IMR-90 (cell line): ENCODE results near the gene CNKSR2. TPM values are rescaled to one million over a fixed set of nuclear protein-coding genes. Genes with fewer than 3 reads are reported as not detected.

ENCODE experiments used
- ATAC-seq: fragments of 200-7000 bp; cut with Tn5 transposase; 2 replicates; pipeline ENCODE4 v1.9.1; 2020; ENCODE audit warnings: low read depth, mild to moderate bottlenecking, moderate library complexity
- BruUV-seq: library from RNA; stranded (reverse); fragments of 400-500 nt; replicated peaks from 2 replicates; lab custom pipeline; 2021; lab: Mats Ljungman, UMichigan
- CTCF ChIA-PET: fragments of 300-600 bp; formaldehyde crosslinking; extraction: SDS; loops from one replicate; lab custom pipeline; 2021; ENCODE audit warnings: antibody characterized with exemption; lab: Yijun Ruan, JAX
- POLR2A ChIA-PET: fragments of 300-600 bp; sonication (Branson Sonifier 250); formaldehyde crosslinking; loops from one replicate; lab custom pipeline; 2022; ENCODE audit warnings: antibody characterized with exemption; ENCODE audit not compliant: unreplicated experiment; lab: Charles Lee
- DNase-seq: peaks from one replicate; pipeline ENCODE4 v3.0.0; 2013
- H2AFZ ChIP-seq: replicated peaks from 2 replicates; pipeline ENCODE3; 2013; ENCODE audit warnings: low read length, mild to moderate bottlenecking; ENCODE audit not compliant: poor library complexity
- H2AK5ac ChIP-seq: 2 replicates; pipeline ENCODE4 v1.6.1; 2013; ENCODE audit warnings: low read depth, low read length, inconsistent platforms
- H2AK9ac ChIP-seq: replicated peaks from 2 replicates; pipeline ENCODE3; 2013; ENCODE audit warnings: mild to moderate bottlenecking, low read depth, low read length, moderate library complexity; ENCODE audit not compliant: poor library complexity
- H2BK120ac ChIP-seq: 2 replicates; pipeline ENCODE4 v1.6.1; 2013; ENCODE audit warnings: low read depth, low read length, inconsistent platforms
- H2BK15ac ChIP-seq: 3 replicates; pipeline ENCODE4 v1.6.1; 2013; ENCODE audit warnings: low read depth, low read length, inconsistent platforms
- H2BK20ac ChIP-seq: 2 replicates; pipeline ENCODE4 v1.6.1; 2013; ENCODE audit warnings: low read depth, mild to moderate bottlenecking, inconsistent platforms, low read length, moderate library complexity
- H2BK5ac ChIP-seq: 2 replicates; pipeline ENCODE4 v1.6.1; 2013; ENCODE audit warnings: mild to moderate bottlenecking, low read depth, low read length, inconsistent platforms; ENCODE audit not compliant: poor library complexity, severe bottlenecking
- H3K14ac ChIP-seq: replicated peaks from 2 replicates; pipeline ENCODE4 v1.6.1; 2013; ENCODE audit warnings: low read depth, low read length, inconsistent platforms
- H3K18ac ChIP-seq: 2 replicates; pipeline ENCODE4 v1.6.1; 2013; ENCODE audit warnings: low read depth, low read length, control low read depth
- H3K23ac ChIP-seq: 2 replicates; pipeline ENCODE4 v1.6.1; 2013; ENCODE audit warnings: low read depth, low read length, inconsistent platforms
- H3K27ac ChIP-seq: 2 replicates; pipeline ENCODE4 v1.5.1; 2013; ENCODE audit warnings: mild to moderate bottlenecking, control low read depth, low read length; ENCODE audit not compliant: insufficient read depth
- H3K27me3 ChIP-seq: 2 replicates; pipeline ENCODE4 v1.6.1; 2013; ENCODE audit warnings: low read length; ENCODE audit not compliant: control insufficient read depth, insufficient read depth
- H3K36me3 ChIP-seq: 2 replicates; pipeline ENCODE4 v1.6.1; 2013; ENCODE audit warnings: low read length, mixed read lengths; ENCODE audit not compliant: control insufficient read depth, insufficient read depth
- H3K4ac ChIP-seq: 2 replicates; pipeline ENCODE4 v1.6.1; 2013; ENCODE audit warnings: low read depth, low read length, inconsistent platforms
- H3K4me1 ChIP-seq: 2 replicates; pipeline ENCODE4 v1.6.1; 2013; ENCODE audit warnings: low read length, mixed read lengths; ENCODE audit not compliant: control insufficient read depth, insufficient read depth
- H3K4me2 ChIP-seq: 2 replicates; pipeline ENCODE4 v1.6.1; 2013; ENCODE audit warnings: low read depth, mild to moderate bottlenecking, control low read depth, low read length, moderate library complexity
- H3K4me3 ChIP-seq: 2 replicates; pipeline ENCODE4 v1.5.1; 2013; ENCODE audit warnings: low read depth, mild to moderate bottlenecking, control low read depth, low read length, moderate library complexity; ENCODE audit not compliant: insufficient read depth
- H3K56ac ChIP-seq: 2 replicates; pipeline ENCODE4 v1.6.1; 2013; ENCODE audit warnings: low read length, inconsistent platforms; ENCODE audit not compliant: insufficient read depth; ENCODE audit errors: extremely low read depth
- H3K79me1 ChIP-seq, 2 experiments: 2 replicates each; pipeline ENCODE4 v1.6.1; 2013; ENCODE audit warnings: low read length in 2 of 2, inconsistent platforms in 1 of 2, low read depth in 1 of 2
- H3K9ac ChIP-seq: 2 replicates; pipeline ENCODE4 v1.6.1; 2013; ENCODE audit warnings: low read depth, low read length, control low read depth
- H3K9me1 ChIP-seq: 2 replicates; pipeline ENCODE4 v1.6.1; 2013; ENCODE audit warnings: low read length, inconsistent platforms; ENCODE audit not compliant: insufficient read depth
- H3K9me3 ChIP-seq: 2 replicates; pipeline ENCODE4 v1.6.1; 2013; ENCODE audit warnings: low read length; ENCODE audit not compliant: control insufficient read depth, insufficient read depth
- H4K20me1 ChIP-seq: 2 replicates; pipeline ENCODE4 v1.6.1; 2013; ENCODE audit warnings: low read length, inconsistent platforms; ENCODE audit not compliant: insufficient read depth
- H4K5ac ChIP-seq: 2 replicates; pipeline ENCODE4 v1.6.1; 2013; ENCODE audit warnings: mild to moderate bottlenecking, low read depth, low read length, control low read depth
- H4K8ac ChIP-seq, 2 experiments: 2 replicates each; pipeline ENCODE4 v1.6.1; 2013; ENCODE audit warnings: low read depth in 2 of 2, low read length in 2 of 2, control low read depth in 1 of 2, inconsistent platforms in 1 of 2
- H4K91ac ChIP-seq: 2 replicates; pipeline ENCODE4 v1.6.1; 2013; ENCODE audit warnings: low read depth, low read length, inconsistent platforms; ENCODE audit not compliant: insufficient read depth
- BHLHE40 ChIP-seq: fragments of 150-350 bp; IDR thresholded peaks from 2 replicates; pipeline ENCODE4 v1.6.1; 2016; ENCODE audit warnings: mild to moderate bottlenecking, low read depth, low read length
- CEBPB ChIP-seq: IDR thresholded peaks from 2 replicates; pipeline ENCODE4 v1.6.1; 2012; ENCODE audit warnings: low read depth, low read length, improper control_type of control experiment
- CHD1 ChIP-seq: IDR thresholded peaks from 2 replicates; pipeline ENCODE4 v1.6.1; 2012; ENCODE audit warnings: low read depth, low read length, improper control_type of control experiment
- FOS ChIP-seq: fragments of 150-350 bp; IDR thresholded peaks from 2 replicates; pipeline ENCODE4 v1.6.1; 2016; ENCODE audit warnings: low read depth, low read length
- MAFK ChIP-seq: IDR thresholded peaks from 2 replicates; pipeline ENCODE4 v1.6.1; 2012; ENCODE audit warnings: low read depth, low read length, improper control_type of control experiment
- MAZ ChIP-seq: IDR thresholded peaks from 2 replicates; pipeline ENCODE4 v1.6.1; 2012; ENCODE audit warnings: low read depth, mild to moderate bottlenecking, low read length, improper control_type of control experiment, moderate library complexity, borderline replicate concordance
- MXI1 ChIP-seq: IDR thresholded peaks from 2 replicates; pipeline ENCODE4 v1.6.1; 2012; ENCODE audit warnings: low read depth, mild to moderate bottlenecking, low read length, moderate library complexity, borderline replicate concordance
- NFE2L2 ChIP-seq: fragments of 150-350 bp; IDR thresholded peaks from 2 replicates; pipeline ENCODE4 v1.6.1; 2016; ENCODE audit warnings: low read depth, mild to moderate bottlenecking, low read length
- POLR2A ChIP-seq: IDR thresholded peaks from 2 replicates; pipeline ENCODE4 v1.6.1; 2012; ENCODE audit warnings: mild to moderate bottlenecking, low read depth, low read length
- RAD21 ChIP-seq: IDR thresholded peaks from 2 replicates; pipeline ENCODE4 v1.6.1; 2012; ENCODE audit warnings: low read length, improper control_type of control experiment
- RCOR1 ChIP-seq: IDR thresholded peaks from 2 replicates; pipeline ENCODE4 v1.6.1; 2012; ENCODE audit warnings: mild to moderate bottlenecking, low read length, improper control_type of control experiment; ENCODE audit not compliant: insufficient replicate concordance
- RFX5 ChIP-seq: IDR thresholded peaks from 2 replicates; pipeline ENCODE4 v1.8.0; 2012; ENCODE audit warnings: low read depth, mild to moderate bottlenecking, low read length, moderate library complexity
- SMC3 ChIP-seq: fragments of 150-350 bp; IDR thresholded peaks from 2 replicates; pipeline ENCODE4 v1.6.1; 2016; ENCODE audit warnings: low read depth, mild to moderate bottlenecking, antibody characterized with exemption, low read length, moderate library complexity
- USF2 ChIP-seq: fragments of 150-350 bp; IDR thresholded peaks from 2 replicates; pipeline ENCODE4 v1.6.1; 2017; ENCODE audit warnings: mild to moderate bottlenecking, antibody characterized with exemption, low read length, low read depth
- WGBS, 2 experiments: methylation state at CpG; one replicate each; pipeline versions ENCODE4 v1.1.5 to v1.1.7; 2013; ENCODE audit warnings: missing lambda C conversion rate in 2 of 2; ENCODE audit not compliant: insufficient read length in 1 of 2; ENCODE audit errors: extremely low coverage in 2 of 2; 5-methylcytosine and 5-hydroxymethylcytosine counted together
- dilution Hi-C: fragments of 300-500 bp; cut with HindIII; formaldehyde crosslinking; loops from one replicate; pipeline ENCODE4 v1.14.3; 2018; ENCODE audit warnings: low sequenced_read_pairs; ENCODE audit not compliant: unreplicated experiment
- in situ Hi-C: fragments of 300-500 bp; cut with MboI; formaldehyde crosslinking; loops from 3 replicates; pipeline ENCODE4 v1.14.3; 2019; ENCODE audit warnings: low sequenced_read_pairs, inconsistent platforms, mixed read lengths
- intact Hi-C: fragments of 100-400 bp; cut with micrococcal nuclease; formaldehyde crosslinking; loops from 2 replicates; pipeline ENCODE4 v1.10.0; 2022
- polyA plus RNA-seq, 3 experiments: library from polyadenylated mRNA; depleted of rRNA; stranded (reverse); fragments of >200 nt; gene quantifications; 2 replicates each; pipeline ENCODE4 v1.2.3, GENCODE V29; 2012; ENCODE audit warnings: low replicate concordance in 1 of 3
- total RNA-seq: library from RNA; depleted of rRNA; stranded (reverse); fragments of >200 nt; gene quantifications from 2 replicates; pipeline ENCODE4 v1.2.3, GENCODE V29; 2012
- TF ChIP-seq, protein P1 (sequence below): fragments of 150-350 bp; IDR thresholded peaks from 2 replicates; pipeline ENCODE4 v1.6.1; 2016; ENCODE audit warnings: low read depth, mild to moderate bottlenecking, low read length, moderate library complexity, borderline replicate concordance
- TF ChIP-seq, protein P2 (sequence below): conservative IDR thresholded peaks from 2 replicates; pipeline ENCODE4 v1.5.1; 2012; ENCODE audit warnings: mild to moderate bottlenecking, low read depth, low read length, improper control_type of control experiment

The CNKSR2 gene
- total and polyA plus RNA-seq, 2 of the 4 experiments (the other 2 are of a cell fraction) = 0.14 to 0.90 TPM

- Histone ChIP-seq H3K79me1 (no peaks in the 10 kb centered on the region), H3K27me3 (peaks cover 18% of the 10 kb centered on the region), H2BK5ac (no peak overlapping the region), H2BK20ac (no peak overlapping the region), H4K20me1 (no peaks in the 10 kb centered on the region), H3K9ac (no peak overlapping the region), H4K5ac (no peak overlapping the region), H3K9me1 (no peaks in the 10 kb centered on the region), H3K56ac (no peak overlapping the region), H2AK5ac (no peak overlapping the region), H2AFZ (no peak overlapping the region), H3K4me3 (no peak overlapping the region), H4K8ac (no peak overlapping the region), H2BK15ac (no peak overlapping the region), H3K4ac (no peak overlapping the region), H3K4me1 (no peaks in the 10 kb centered on the region), H3K14ac (no peak overlapping the region), H2BK120ac (no peak overlapping the region), H3K36me3 (no peaks in the 10 kb centered on the region), H3K23ac (no peak overlapping the region), H3K4me2 (no peak overlapping the region), H3K9me3 (no peaks in the 10 kb centered on the region; the same call in 1 of the 2 replicates), H2AK9ac (no peak overlapping the region), H3K18ac (no peak overlapping the region), H3K27ac (no peak overlapping the region), H4K91ac (no peak overlapping the region)
- DNase-seq (no peak), ATAC-seq (no peak)
- TF ChIP-seq RFX5 (no peak), FOS (no peak), USF2 (no peak), SMC3 (no peak), RCOR1 (no peak), NFE2L2 (no peak), POLR2A (no peak), CHD1 (no peak), BHLHE40 (no peak), MAZ (no peak), MXI1 (no peak), CEBPB (no peak), MAFK (no peak), RAD21 (no peak)
- TF ChIP-seq, protein P1, sequence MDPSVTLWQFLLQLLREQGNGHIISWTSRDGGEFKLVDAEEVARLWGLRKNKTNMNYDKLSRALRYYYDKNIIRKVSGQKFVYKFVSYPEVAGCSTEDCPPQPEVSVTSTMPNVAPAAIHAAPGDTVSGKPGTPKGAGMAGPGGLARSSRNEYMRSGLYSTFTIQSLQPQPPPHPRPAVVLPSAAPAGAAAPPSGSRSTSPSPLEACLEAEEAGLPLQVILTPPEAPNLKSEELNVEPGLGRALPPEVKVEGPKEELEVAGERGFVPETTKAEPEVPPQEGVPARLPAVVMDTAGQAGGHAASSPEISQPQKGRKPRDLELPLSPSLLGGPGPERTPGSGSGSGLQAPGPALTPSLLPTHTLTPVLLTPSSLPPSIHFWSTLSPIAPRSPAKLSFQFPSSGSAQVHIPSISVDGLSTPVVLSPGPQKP = no peak
- TF ChIP-seq, protein P2, sequence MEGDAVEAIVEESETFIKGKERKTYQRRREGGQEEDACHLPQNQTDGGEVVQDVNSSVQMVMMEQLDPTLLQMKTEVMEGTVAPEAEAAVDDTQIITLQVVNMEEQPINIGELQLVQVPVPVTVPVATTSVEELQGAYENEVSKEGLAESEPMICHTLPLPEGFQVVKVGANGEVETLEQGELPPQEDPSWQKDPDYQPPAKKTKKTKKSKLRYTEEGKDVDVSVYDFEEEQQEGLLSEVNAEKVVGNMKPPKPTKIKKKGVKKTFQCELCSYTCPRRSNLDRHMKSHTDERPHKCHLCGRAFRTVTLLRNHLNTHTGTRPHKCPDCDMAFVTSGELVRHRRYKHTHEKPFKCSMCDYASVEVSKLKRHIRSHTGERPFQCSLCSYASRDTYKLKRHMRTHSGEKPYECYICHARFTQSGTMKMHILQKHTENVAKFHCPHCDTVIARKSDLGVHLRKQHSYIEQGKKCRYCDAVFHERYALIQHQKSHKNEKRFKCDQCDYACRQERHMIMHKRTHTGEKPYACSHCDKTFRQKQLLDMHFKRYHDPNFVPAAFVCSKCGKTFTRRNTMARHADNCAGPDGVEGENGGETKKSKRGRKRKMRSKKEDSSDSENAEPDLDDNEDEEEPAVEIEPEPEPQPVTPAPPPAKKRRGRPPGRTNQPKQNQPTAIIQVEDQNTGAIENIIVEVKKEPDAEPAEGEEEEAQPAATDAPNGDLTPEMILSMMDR = no peak
- dilution Hi-C loops (no loop called here), in situ Hi-C loops (no loop called here), intact Hi-C loops (loop anchor here (10.0 kb wide), 1 partner anchor 838 kb away; no protein-coding TSS in a partner anchor)
- ChIA-PET POLR2A (no interaction called here), CTCF (no interaction called here)
- no TSS peak for BruUV-seq
- WGBS, 2 experiments = no CpG with 5 or more reads among the region's 7 CpGs
Observed at GRCh38 chrX:21373001-21373400, 1.2 kb upstream of the CNKSR2 start.
